Testis (tissue), 2 donors: ENCODE results near the gene LHX3.

ENCODE experiments used
- CTCF ChIP-seq, 3 experiments: fragments of 450-650 bp in 2 of 3; fragments of 200-600 bp in 1 of 3; sonication (generic) in 1 of 3; IDR thresholded peaks; one replicate each; pipeline ENCODE4 v1.5.1; 2016 to 2019; ENCODE audit warnings: antibody characterized with exemption in 3 of 3, mild to moderate bottlenecking in 2 of 3, moderate library complexity in 1 of 3
- POLR2A ChIP-seq: fragments of 450-650 bp; IDR thresholded peaks from one replicate; pipeline ENCODE4 v1.6.1; 2017; ENCODE audit warnings: antibody characterized with exemption, mild to moderate bottlenecking, moderate library complexity

DNA sequence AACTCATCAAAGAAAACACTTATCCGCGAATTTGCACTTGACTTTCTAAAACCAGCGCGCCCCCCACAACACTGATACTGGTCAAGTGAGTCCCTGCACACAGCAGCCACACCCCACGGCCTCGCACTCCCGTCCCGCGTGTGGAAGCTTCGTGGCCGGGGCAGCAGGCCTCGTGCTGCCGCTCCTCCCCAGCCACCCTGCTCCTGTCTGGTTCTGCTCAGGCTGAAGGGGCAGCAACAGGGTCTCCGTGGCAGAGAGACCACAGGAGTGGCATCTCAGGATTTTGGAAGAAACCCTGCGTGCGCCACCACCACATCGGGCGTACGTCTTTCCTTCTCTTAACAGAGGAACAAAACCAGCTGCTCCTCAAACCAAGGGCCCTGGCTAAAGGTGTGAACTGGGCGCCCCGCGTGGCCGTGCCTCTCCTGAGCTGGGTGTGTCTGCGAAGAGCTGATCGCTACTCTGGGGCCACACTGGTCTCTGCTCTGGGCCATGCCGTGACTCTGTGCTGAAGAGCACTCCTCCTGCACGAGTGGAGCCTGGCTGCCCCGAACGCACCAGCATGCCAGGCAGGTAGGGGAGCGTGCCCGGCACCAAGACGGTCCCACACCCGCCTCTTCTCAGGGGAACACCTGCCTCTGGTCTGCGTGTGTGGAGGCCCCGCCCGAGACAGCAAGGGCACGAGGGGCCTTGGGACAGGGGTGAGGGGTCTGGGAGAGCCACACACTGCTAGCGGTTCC lies 17.4 kb upstream of the LHX3 start:
- TF ChIP-seq POLR2A (no peak), CTCF (IDR thresholded peaks at IDR 0.05) (no peak)
